Measurements from ENCODE around the gene SPECC1.
"Not testable (repeated sequence)": the region's sequence is repeated elsewhere in the genome, so short reads cannot be mapped to it uniquely, and the experiment has no call there.

SPECC1 gene

DNA sequence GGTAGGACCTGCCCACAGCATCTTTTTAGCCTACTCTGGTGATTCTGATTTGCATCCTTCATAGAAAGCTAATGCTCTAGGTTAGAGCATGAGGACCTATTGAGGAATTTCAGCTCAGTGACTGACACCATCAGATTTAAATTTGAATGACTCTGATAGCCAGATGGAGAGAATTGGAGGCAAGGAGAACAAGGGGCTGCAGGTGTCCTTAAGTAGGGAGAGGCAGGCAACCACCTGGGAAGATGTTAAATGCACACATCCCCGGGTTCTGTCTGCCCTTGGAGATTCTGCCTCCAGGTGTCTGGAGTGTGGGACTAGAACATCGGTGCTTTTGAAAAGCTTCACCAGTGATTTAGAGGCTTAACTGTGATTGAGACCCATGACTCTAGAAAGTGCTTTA lies 221.8 kb downstream of the SPECC1 start:
- Histone ChIP-seq H3K4me3 (no peak overlapping the region), H3K27ac (no peak overlapping the region)
- no peak for DNase-seq (ENCODE audit: low spot score)
- TF ChIP-seq, protein P1, sequence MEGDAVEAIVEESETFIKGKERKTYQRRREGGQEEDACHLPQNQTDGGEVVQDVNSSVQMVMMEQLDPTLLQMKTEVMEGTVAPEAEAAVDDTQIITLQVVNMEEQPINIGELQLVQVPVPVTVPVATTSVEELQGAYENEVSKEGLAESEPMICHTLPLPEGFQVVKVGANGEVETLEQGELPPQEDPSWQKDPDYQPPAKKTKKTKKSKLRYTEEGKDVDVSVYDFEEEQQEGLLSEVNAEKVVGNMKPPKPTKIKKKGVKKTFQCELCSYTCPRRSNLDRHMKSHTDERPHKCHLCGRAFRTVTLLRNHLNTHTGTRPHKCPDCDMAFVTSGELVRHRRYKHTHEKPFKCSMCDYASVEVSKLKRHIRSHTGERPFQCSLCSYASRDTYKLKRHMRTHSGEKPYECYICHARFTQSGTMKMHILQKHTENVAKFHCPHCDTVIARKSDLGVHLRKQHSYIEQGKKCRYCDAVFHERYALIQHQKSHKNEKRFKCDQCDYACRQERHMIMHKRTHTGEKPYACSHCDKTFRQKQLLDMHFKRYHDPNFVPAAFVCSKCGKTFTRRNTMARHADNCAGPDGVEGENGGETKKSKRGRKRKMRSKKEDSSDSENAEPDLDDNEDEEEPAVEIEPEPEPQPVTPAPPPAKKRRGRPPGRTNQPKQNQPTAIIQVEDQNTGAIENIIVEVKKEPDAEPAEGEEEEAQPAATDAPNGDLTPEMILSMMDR (IDR thresholded peaks at IDR 0.05), result no peak

DNA sequence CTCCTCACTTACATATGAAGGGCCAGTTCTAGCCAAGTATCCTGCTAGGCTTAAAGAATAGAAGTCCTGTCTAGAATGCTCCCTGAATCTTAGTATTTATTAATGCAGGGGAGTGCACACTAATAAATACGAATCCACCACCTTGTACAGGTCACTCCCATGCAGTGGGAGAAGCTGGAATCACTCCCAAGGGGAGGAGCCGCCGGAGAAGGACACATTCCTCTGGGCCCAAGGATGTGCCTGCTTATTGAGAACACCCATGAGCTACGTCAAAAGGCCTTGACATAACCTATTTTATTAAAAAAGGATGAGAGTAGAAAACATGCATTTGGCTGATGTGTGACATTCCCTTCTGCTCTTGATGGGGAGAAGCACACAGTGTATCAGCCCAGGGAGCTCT lies 223.5 kb downstream of the SPECC1 start:
- TF ChIP-seq, protein P1 (IDR thresholded peaks at IDR 0.05), result no peak
- Histone ChIP-seq H3K27ac (no peak overlapping the region), H3K4me3 (no peak overlapping the region)
- DNase-seq (ENCODE audit: low spot score), result no peak

DNA sequence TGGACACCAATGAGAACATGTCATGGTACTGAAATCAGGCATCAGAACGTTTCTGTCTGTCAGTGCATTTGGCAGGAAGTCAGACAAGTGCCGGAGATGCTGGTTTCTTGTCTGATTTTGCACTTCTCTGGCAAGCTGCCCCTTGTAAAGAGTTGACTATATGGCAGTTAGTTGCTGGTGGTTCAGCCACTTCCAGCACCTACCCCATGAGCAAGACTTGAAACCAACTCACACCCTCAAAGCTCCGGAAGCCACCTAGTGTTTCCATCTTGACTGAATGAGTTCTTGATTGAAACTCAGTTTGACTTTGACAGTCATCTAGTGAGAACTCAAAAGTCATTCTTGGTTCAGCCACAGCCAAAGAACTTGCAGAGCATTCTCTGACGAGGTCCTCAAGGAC lies 225.1 kb downstream of the SPECC1 start:
- H3K4me3 ChIP-seq, result no peak overlapping the region

DNA sequence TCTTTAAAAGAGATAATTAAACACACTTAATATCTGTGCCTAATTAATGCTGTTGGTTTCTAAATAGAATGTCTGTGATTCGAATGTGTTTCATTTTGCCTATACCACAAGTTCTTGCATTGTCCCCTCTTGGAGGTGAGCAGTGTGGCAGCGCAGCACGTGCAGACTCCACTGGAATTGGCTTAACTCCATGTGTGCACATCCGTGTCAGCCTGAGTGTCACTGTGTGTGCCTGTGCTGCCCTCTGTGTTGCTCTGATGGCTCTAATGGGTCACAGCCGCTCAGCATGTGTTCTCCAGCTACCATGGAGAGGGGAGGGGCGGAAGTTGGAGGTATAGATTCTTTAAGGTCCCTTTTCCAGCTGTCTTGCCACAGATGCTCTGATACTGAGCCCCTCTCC lies 226.6 kb downstream of the SPECC1 start:
- no peak for DNase-seq (ENCODE audit: low spot score)
- TF ChIP-seq, protein P1 (IDR thresholded peaks at IDR 0.05), result no peak
- no peak overlapping the region for H3K4me3 ChIP-seq
- no peak overlapping the region for H3K27ac ChIP-seq

More for the DNA sequence above, 225.1 kb downstream of the SPECC1 start:
- TF ChIP-seq, protein P1 (IDR thresholded peaks at IDR 0.05), result no peak
- no peak for DNase-seq (ENCODE audit: low spot score)
- no peak overlapping the region for H3K27ac ChIP-seq

DNA sequence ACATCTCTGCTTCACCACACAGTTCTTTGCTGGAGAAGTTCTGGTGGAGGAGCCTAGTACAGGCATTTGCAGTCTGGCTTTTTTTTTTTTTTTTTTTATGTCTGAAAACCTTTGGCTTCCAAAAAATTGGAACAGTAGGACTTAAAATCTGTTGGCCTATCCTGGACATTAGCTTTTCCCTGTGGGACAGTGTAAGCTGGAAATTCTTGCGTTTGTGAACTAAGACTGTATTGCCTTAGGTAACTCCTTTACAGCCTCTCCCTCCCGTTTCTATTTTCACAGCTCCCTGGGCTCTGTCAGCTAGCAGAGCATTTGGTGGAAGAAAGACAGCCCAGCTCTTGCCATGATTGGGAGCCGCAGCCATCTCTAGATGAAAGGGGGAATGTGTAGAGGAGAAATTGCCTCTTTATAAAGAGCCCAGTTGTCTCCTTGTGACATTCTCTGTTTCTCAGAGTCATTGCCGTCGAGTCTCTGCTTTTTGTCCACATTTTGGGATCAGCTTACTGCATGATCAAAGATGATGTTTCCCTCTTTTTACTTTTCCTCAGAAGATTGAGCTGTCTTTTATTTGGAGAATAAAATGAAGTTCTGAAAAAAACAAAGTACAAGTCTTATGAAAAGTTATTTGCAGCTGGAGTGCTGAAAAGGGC lies 227.5 kb downstream of the SPECC1 start:
- TF ChIP-seq, protein P1 (IDR thresholded peaks at IDR 0.05), result no peak
- no peak overlapping the region for H3K27ac ChIP-seq
- DNase-seq (ENCODE audit: low spot score), result no peak
- no peak overlapping the region for H3K4me3 ChIP-seq

DNA sequence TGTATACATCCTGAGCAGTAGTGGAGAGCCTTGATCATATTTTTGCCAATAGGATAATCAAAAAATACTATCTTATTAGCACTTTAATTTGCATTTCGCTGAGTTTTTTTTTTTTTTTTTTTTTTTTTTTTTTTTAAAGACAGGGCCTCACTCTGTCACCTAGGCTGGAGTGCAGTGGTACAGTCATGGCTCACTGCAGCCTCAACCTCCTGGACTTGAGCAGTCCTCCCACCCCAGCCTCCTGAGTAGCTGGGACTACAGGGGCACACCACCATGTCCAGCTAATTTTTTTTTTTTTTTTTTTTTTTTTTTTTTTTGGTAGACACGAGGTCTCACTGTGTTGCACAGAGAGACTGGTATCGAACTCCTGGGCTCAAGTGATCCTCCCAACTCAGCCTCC lies 230.6 kb downstream of the SPECC1 start:
- H3K4me3 ChIP-seq; DNase-seq (ENCODE audit: low spot score); H3K27ac ChIP-seq: not testable (repeated sequence)

DNA sequence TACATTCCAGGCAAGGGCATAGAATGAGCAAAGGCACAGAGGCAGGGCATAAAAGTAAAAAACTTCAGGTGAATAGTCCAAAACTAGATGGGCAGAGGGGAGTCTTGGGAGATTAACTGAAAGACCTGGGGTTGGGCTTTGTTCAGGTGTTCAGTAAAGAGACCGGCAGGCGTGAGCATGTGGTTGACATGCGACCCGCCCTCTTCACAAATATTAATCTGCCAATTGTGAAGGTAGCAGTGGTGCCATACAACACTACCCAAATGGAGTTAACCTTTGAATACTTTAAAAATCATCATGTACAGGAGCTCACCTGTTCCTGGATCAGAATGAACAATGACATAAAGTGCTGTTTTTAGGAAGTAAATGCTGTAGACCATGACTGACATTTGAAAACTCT lies 232.7 kb downstream of the SPECC1 start:
- Histone ChIP-seq H3K4me3 (no peak overlapping the region), H3K27ac (no peak overlapping the region)
- TF ChIP-seq, protein P1 (IDR thresholded peaks at IDR 0.05), result no peak
- DNase-seq (ENCODE audit: low spot score), result no peak
